Neuronal stem cell (in vitro differentiated cells): Measurements from ENCODE around the gene SELENOK. TPM values are rescaled to one million over a fixed set of nuclear protein-coding genes. Genes with fewer than 3 reads are reported as not detected.
A peak's percentile ranks its signal among the peaks of the same experiment; 100 is the strongest.

Experiments used
- DNase-seq: peaks from one replicate; pipeline ENCODE4 v3.0.0-alpha.2; 2013; ENCODE audit warnings: low spot score
- H2AFZ ChIP-seq: one replicate; pipeline ENCODE4 v1.6.1; 2013; ENCODE audit warnings: mild to moderate bottlenecking, low read length, inconsistent platforms
- H2AK5ac ChIP-seq: 2 replicates; pipeline ENCODE4 v1.6.1; 2013; ENCODE audit warnings: low read depth, mild to moderate bottlenecking, inconsistent platforms, low read length, moderate library complexity, mixed read lengths
- H2BK120ac ChIP-seq: 2 replicates; pipeline ENCODE4 v1.6.1; 2013; ENCODE audit warnings: low read depth, mild to moderate bottlenecking, inconsistent platforms, low read length, moderate library complexity, mixed read lengths
- H2BK12ac ChIP-seq: one replicate; pipeline ENCODE4 v1.6.1; 2013; ENCODE audit warnings: low read length, inconsistent platforms
- H2BK15ac ChIP-seq: 2 replicates; pipeline ENCODE4 v1.6.1; 2013; ENCODE audit warnings: mild to moderate bottlenecking, low read length, inconsistent platforms, mixed read lengths
- H2BK5ac ChIP-seq: one replicate; pipeline ENCODE4 v1.6.1; 2013; ENCODE audit warnings: inconsistent platforms, mild to moderate bottlenecking, low read length, moderate library complexity
- H3K14ac ChIP-seq: one replicate; pipeline ENCODE4 v1.6.1; 2013; ENCODE audit warnings: low read length, inconsistent platforms
- H3K18ac ChIP-seq: 2 replicates; pipeline ENCODE4 v1.6.1; 2013; ENCODE audit warnings: low read length, inconsistent platforms
- H3K23ac ChIP-seq: 2 replicates; pipeline ENCODE4 v1.6.1; 2013; ENCODE audit warnings: low read depth, mild to moderate bottlenecking, mixed read lengths, low read length, inconsistent platforms; ENCODE audit not compliant: poor library complexity
- H3K27ac ChIP-seq: replicated peaks from 3 replicates; pipeline ENCODE4 v1.5.1; 2013; ENCODE audit warnings: low read length, inconsistent platforms
- H3K27me3 ChIP-seq, 3 experiments: 2 replicates each; pipeline ENCODE4 v1.6.1; 2013; ENCODE audit warnings: low read length in 3 of 3, mild to moderate bottlenecking in 2 of 3, inconsistent platforms in 1 of 3, low read depth in 1 of 3, mixed read lengths in 1 of 3, moderate library complexity in 1 of 3; ENCODE audit not compliant: control insufficient read depth in 3 of 3, insufficient read depth in 3 of 3
- H3K36me3 ChIP-seq, 2 donors: replicated peaks in 1 of 2; 2 replicates each; pipeline ENCODE4 v1.6.1; 2013; ENCODE audit warnings: low read length in 2 of 2; ENCODE audit not compliant: control insufficient read depth in 2 of 2, insufficient read depth in 2 of 2
- H3K4ac ChIP-seq: 2 replicates; pipeline ENCODE4 v1.6.1; 2013; ENCODE audit warnings: inconsistent platforms, mild to moderate bottlenecking, low read length, moderate library complexity
- H3K4me1 ChIP-seq, 2 donors: 1 replicate in 1 of 2; 2 replicates in 1 of 2; pipeline ENCODE4 v1.6.1; 2013; ENCODE audit warnings: low read length in 2 of 2, low read depth in 1 of 2; ENCODE audit not compliant: control insufficient read depth in 2 of 2, insufficient read depth in 1 of 2
- H3K4me2 ChIP-seq: one replicate; pipeline ENCODE4 v1.6.1; 2013; ENCODE audit warnings: mild to moderate bottlenecking, low read length, inconsistent platforms; ENCODE audit not compliant: insufficient read depth, poor library complexity, severe bottlenecking
- H3K4me3 ChIP-seq, 2 donors: 2 replicates each; pipeline ENCODE4 v1.5.1; 2013; ENCODE audit warnings: low read length in 2 of 2, mild to moderate bottlenecking in 2 of 2, inconsistent platforms in 1 of 2, moderate library complexity in 1 of 2
- H3K79me1 ChIP-seq: one replicate; pipeline ENCODE4 v1.6.1; 2013; ENCODE audit warnings: low read depth, mild to moderate bottlenecking, inconsistent platforms, low read length, moderate library complexity
- H3K9ac ChIP-seq: one replicate; pipeline ENCODE4 v1.6.1; 2013; ENCODE audit warnings: mild to moderate bottlenecking, low read depth, low read length, inconsistent platforms; ENCODE audit not compliant: poor library complexity
- H3K9me3 ChIP-seq, 2 donors: replicated peaks in 1 of 2; 2 replicates each; pipeline versions ENCODE3 to v1.6.1; 2013; ENCODE audit warnings: low read length in 2 of 2, mild to moderate bottlenecking in 2 of 2, inconsistent platforms in 1 of 2, low read depth in 1 of 2, mixed read lengths in 1 of 2, moderate library complexity in 1 of 2; ENCODE audit not compliant: control insufficient read depth in 2 of 2, insufficient read depth in 1 of 2
- H4K8ac ChIP-seq: one replicate; pipeline ENCODE4 v1.6.1; 2013; ENCODE audit warnings: low read depth, mild to moderate bottlenecking, inconsistent platforms, low read length, moderate library complexity
- H4K91ac ChIP-seq: one replicate; pipeline ENCODE4 v1.6.1; 2013; ENCODE audit warnings: low read length, low read depth, mild to moderate bottlenecking, inconsistent platforms; ENCODE audit not compliant: poor library complexity
- WGBS, 2 donors: extraction: QIAGEN DNeasy Blood & Tissue Kit; methylation state at CpG; one replicate each; pipeline ENCODE4 v1.1.7; 2013; ENCODE audit warnings: missing lambda C conversion rate in 2 of 2, mixed read lengths in 1 of 2; ENCODE audit not compliant: insufficient read length in 2 of 2, insufficient replicate concordance in 1 of 2; ENCODE audit errors: extremely low coverage in 2 of 2; 5-methylcytosine and 5-hydroxymethylcytosine counted together
- polyA plus RNA-seq, 2 experiments: library from polyadenylated mRNA; stranded (reverse); fragments of 200-250 nt; gene quantifications; one replicate each; pipeline ENCODE4 v1.2.3, GENCODE V29; 2013

SELENOK gene
- 70.9 TPM for polyA plus RNA-seq (2013, experiment 1 of 2)
- polyA plus RNA-seq (2013, experiment 2 of 2), result 74.3 TPM

DNA sequence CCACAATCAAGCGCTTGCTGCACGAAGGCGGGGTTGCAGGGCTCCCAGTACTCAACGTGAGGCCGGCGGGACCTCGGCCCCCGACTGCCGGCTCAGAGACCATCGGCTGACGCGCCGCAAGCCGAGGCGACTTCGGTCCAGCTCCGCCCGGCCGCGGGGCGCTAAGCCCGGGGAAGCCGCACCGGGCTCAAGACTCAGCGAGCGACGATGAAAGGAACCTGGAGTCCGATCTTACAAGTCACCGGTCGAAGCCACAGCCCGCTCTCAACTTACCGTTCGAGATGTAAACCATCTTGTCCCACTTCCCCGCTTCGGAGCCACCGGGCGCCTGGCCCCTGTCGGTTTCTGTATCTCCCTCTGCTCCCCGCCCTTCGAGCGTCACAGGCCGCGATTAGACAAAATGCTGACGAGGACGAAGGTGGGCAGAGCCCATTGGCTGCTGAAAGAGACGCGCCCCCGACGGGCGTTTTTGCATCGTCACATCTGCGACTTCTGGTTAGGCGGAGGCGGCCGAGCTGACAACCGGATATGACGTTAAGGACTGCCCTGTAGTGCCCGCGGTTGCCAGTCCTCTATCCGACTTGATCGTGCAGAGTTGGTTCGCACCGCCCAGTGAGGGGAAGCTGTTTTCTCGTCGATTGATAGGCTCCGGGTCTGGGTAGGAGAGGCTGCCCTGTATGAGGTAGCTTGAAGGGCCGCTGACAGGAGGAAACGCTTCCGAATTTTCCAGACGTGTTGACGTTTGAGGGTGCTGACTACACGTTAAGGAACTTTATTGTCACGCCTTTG is at the start of gene SELENOK:
SELENOK (minus strand) TSS at position 363 of the 789 bp plus-strand sequence.
- WGBS, 2 donors, result no CpG with 5 or more reads among the region's 73 CpGs
- Histone ChIP-seq H3K4ac (no peak within 1 kb of the TSS), H3K36me3 (peaks cover 0 to 23% of the 10 kb centered on the region in 2 donors), H2BK120ac (no peak within 1 kb of the TSS), H3K9me3 (no peaks in the 10 kb centered on the region), H4K91ac (no peak within 1 kb of the TSS), H2BK15ac (no peak within 1 kb of the TSS), H3K23ac (no peak within 1 kb of the TSS), H4K8ac (no peak within 1 kb of the TSS), H3K79me1 (no peaks in the 10 kb centered on the region), H3K4me1 (peaks cover 2 to 8% of the 10 kb centered on the region in 2 donors), H2BK12ac (no peak within 1 kb of the TSS), H3K14ac (no peak within 1 kb of the TSS), H3K4me3 (peak within 1 kb of the TSS; percentile 76 to 98), H2AK5ac (no peak within 1 kb of the TSS), H3K18ac (peak within 1 kb of the TSS; percentile 63), H3K9ac (peak within 1 kb of the TSS; percentile 85), H3K4me2 (peak within 1 kb of the TSS; percentile 48), H2AFZ (peak within 1 kb of the TSS; percentile 88), H3K27me3 (no peaks in the 10 kb centered on the region), H2BK5ac (no peak within 1 kb of the TSS), H3K27ac (peak within 1 kb of the TSS; percentile 78)
- peak; percentile 97 for DNase-seq

- Histone ChIP-seq H3K27me3 (no peaks in the 10 kb centered on the region), H2BK15ac (no peak overlapping the region), H3K36me3 (no peaks in the 10 kb centered on the region), H3K4me2 (no peak overlapping the region), H2AFZ (no peak overlapping the region), H3K4me3 (no peak overlapping the region), H2BK12ac (no peak overlapping the region), H3K27ac (no peak overlapping the region), H3K4ac (no peak overlapping the region), H3K9me3 (peaks cover 0 to 2% of the 10 kb centered on the region in 2 donors), H3K14ac (no peak overlapping the region), H4K8ac (no peak overlapping the region), H3K9ac (no peak overlapping the region), H3K4me1 (peaks cover 0 to 2% of the 10 kb centered on the region in 2 donors), H3K18ac (no peak overlapping the region), H2BK5ac (no peak overlapping the region), H4K91ac (no peak overlapping the region), H2AK5ac (no peak overlapping the region), H3K23ac (no peak overlapping the region), H3K79me1 (no peaks in the 10 kb centered on the region), H2BK120ac (no peak overlapping the region)
- no peak for DNase-seq
- no CpG with 5 or more reads among the region's 6 CpGs for WGBS, 2 donors
Measured at GRCh38 chr3:53941184-53941583, 49.5 kb upstream of the SELENOK start.

DNA sequence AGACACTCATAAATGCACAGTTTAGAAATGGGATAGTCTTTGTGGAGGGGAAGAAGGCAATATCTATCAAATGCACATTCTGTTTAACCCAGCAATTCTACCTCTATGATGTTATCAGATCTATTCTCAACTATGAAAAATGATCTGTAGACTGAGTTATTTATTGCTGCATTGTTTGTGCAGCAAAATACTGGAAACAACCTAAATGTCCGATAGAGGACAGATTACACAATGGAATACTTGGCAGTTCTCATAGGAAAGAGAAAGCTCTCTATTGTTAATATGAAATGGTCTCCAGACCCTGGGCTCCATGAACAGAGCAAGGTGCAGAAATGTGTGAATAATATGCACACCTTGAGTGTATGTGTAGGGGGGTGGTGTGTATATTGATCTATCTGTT is 49.0 kb upstream of the SELENOK start:
- Histone ChIP-seq H2AK5ac (no peak overlapping the region), H4K8ac (no peak overlapping the region), H3K4me2 (no peak overlapping the region), H2BK5ac (no peak overlapping the region), H3K27ac (no peak overlapping the region), H4K91ac (no peak overlapping the region), H3K79me1 (no peaks in the 10 kb centered on the region), H3K9me3 (no peaks in the 10 kb centered on the region), H3K23ac (no peak overlapping the region), H3K14ac (no peak overlapping the region), H3K18ac (no peak overlapping the region), H3K4ac (no peak overlapping the region), H2BK15ac (no peak overlapping the region), H2AFZ (no peak overlapping the region), H3K9ac (no peak overlapping the region), H3K4me3 (no peak overlapping the region), H3K27me3 (no peaks in the 10 kb centered on the region), H2BK12ac (no peak overlapping the region), H2BK120ac (no peak overlapping the region), H3K36me3 (no peaks in the 10 kb centered on the region), H3K4me1 (peaks cover 0 to 2% of the 10 kb centered on the region in 2 donors)
- no peak for DNase-seq
- no CpG with 5 or more reads among the region's 1 CpG for WGBS, 2 donors

GRCh38 chr3:53939813-53940212 is 48.2 kb upstream of the SELENOK start:
- no CpG with 5 or more reads among the region's 1 CpG for WGBS, 2 donors
- H3K79me1 ChIP-seq, result no peaks in the 10 kb centered on the region
- peaks cover 0 to 3% of the 10 kb centered on the region in 2 donors for H3K9me3 ChIP-seq
- H3K14ac ChIP-seq, result no peak overlapping the region
- no peak overlapping the region for H3K27ac ChIP-seq
- H3K4ac ChIP-seq, result no peak overlapping the region
- no peak overlapping the region for H2BK12ac ChIP-seq
- no peak overlapping the region for H2BK15ac ChIP-seq
- H3K18ac ChIP-seq, result no peak overlapping the region
- no peak overlapping the region for H2BK120ac ChIP-seq
- no peak overlapping the region for H3K4me2 ChIP-seq
- H3K4me1 ChIP-seq, result peaks cover 0 to 2% of the 10 kb centered on the region in 2 donors
- no peak for DNase-seq
- no peak overlapping the region for H3K23ac ChIP-seq
- H4K8ac ChIP-seq, result no peak overlapping the region
- no peak overlapping the region for H3K4me3 ChIP-seq
- no peaks in the 10 kb centered on the region for H3K27me3 ChIP-seq
- H3K9ac ChIP-seq, result no peak overlapping the region
- H2BK5ac ChIP-seq, result no peak overlapping the region
- H2AFZ ChIP-seq, result no peak overlapping the region
- no peak overlapping the region for H4K91ac ChIP-seq
- H2AK5ac ChIP-seq, result no peak overlapping the region
- H3K36me3 ChIP-seq, result no peaks in the 10 kb centered on the region
